ENCODE measurements around the gene RPS6KA2. TPM values are rescaled to one million over a fixed set of nuclear protein-coding genes. Genes with fewer than 3 reads are reported as not detected.

Gene RPS6KA2
- total RNA-seq, 1 experiment from 2014 or later = 4.2 TPM

- DNase-seq = no peak
- H3K4me3 ChIP-seq = no peak overlapping the region
- no peaks in the 10 kb centered on the region for H3K27me3 ChIP-seq
- no peak overlapping the region for H3K27ac ChIP-seq
- no peaks in the 10 kb centered on the region for H3K9me3 ChIP-seq (replicated peaks)
- no peaks in the 10 kb centered on the region for H3K36me3 ChIP-seq
- H3K4me1 ChIP-seq = no peaks in the 10 kb centered on the region
Measured at GRCh38 chr6:166618251-166618650, 8.8 kb downstream of the RPS6KA2 start.

- H3K9me3 ChIP-seq (replicated peaks) = no peaks in the 10 kb centered on the region
- H3K36me3 ChIP-seq = no peaks in the 10 kb centered on the region
- H3K4me1 ChIP-seq = no peaks in the 10 kb centered on the region
- no peaks in the 10 kb centered on the region for H3K27me3 ChIP-seq
- no peak for DNase-seq
- no peak overlapping the region for H3K27ac ChIP-seq
- no peak overlapping the region for H3K4me3 ChIP-seq
Measured at GRCh38 chr6:166617359-166617758, 9.7 kb downstream of the RPS6KA2 start.

GRCh38 chr6:166616261-166617238, 10.5 kb downstream of the RPS6KA2 start:
- Histone ChIP-seq H3K36me3 (no peaks in the 10 kb centered on the region), H3K4me1 (no peaks in the 10 kb centered on the region), H3K27ac (no peak overlapping the region), H3K9me3 (replicated peaks) (no peaks in the 10 kb centered on the region), H3K4me3 (no peak overlapping the region), H3K27me3 (no peaks in the 10 kb centered on the region)
- DNase-seq = no peak

- H3K9me3 ChIP-seq (replicated peaks) = no peaks in the 10 kb centered on the region
- DNase-seq = no peak
- no peaks in the 10 kb centered on the region for H3K36me3 ChIP-seq
- H3K4me3 ChIP-seq = no peak overlapping the region
- H3K27ac ChIP-seq = no peak overlapping the region
- H3K4me1 ChIP-seq = no peaks in the 10 kb centered on the region
- no peaks in the 10 kb centered on the region for H3K27me3 ChIP-seq
Measured at GRCh38 chr6:166615059-166615770, 11.8 kb downstream of the RPS6KA2 start.

GRCh38 chr6:166614589-166614988, 12.5 kb downstream of the RPS6KA2 start:
- Histone ChIP-seq H3K36me3 (no peaks in the 10 kb centered on the region), H3K4me3 (no peak overlapping the region), H3K4me1 (no peaks in the 10 kb centered on the region), H3K9me3 (replicated peaks) (no peaks in the 10 kb centered on the region), H3K27me3 (no peaks in the 10 kb centered on the region), H3K27ac (no peak overlapping the region)
- DNase-seq = no peak

DNA sequence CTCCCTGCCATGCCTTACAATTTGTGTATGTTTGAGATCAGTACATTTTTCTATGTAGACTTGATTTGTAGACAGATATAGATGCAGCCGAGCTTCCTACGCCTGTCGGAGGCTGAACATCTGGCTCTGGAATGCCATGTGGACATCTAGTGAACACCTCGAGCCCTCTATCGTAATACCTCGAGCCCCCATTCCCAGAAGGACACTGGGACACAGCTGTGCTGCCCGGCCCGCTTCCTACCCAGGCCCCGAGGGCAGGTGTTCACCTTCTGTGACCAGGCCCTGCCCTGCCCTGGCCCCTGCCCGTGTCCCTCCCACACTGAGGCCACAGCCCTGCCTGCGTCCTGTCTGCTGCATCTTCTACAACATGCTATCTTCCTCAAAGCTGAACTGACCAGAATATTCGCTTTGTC, 12.9 kb downstream of the RPS6KA2 start:
- Histone ChIP-seq H3K4me1 (no peaks in the 10 kb centered on the region), H3K36me3 (no peaks in the 10 kb centered on the region), H3K9me3 (replicated peaks) (no peaks in the 10 kb centered on the region), H3K27ac (no peak overlapping the region), H3K27me3 (no peaks in the 10 kb centered on the region), H3K4me3 (no peak overlapping the region)
- no peak for DNase-seq

DNA sequence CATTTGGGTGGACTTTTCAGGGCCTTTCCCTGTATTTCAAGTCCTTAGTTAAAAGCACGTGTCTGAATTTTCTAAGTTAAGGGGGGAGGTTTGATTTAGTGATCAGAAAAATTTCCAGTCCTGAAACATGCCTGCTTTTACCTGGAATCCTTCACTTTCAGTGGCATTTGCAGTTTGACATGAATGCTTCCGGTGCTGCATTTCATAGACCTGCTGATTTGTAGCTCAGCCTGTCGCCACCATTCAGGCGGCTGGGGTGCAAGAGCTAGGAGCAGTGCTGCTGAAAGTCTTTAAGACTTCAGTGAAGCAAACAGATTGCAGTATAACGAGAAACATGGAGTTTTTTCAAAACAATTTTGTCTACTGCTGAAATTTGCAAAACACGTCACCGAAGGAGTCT, 14.0 kb downstream of the RPS6KA2 start:
- no peak for DNase-seq
- Histone ChIP-seq H3K27ac (no peak overlapping the region), H3K4me1 (no peaks in the 10 kb centered on the region), H3K27me3 (no peaks in the 10 kb centered on the region), H3K36me3 (no peaks in the 10 kb centered on the region), H3K9me3 (replicated peaks) (no peaks in the 10 kb centered on the region), H3K4me3 (no peak overlapping the region)

- Histone ChIP-seq H3K9me3 (replicated peaks) (no peaks in the 10 kb centered on the region), H3K27ac (no peak overlapping the region), H3K27me3 (no peaks in the 10 kb centered on the region), H3K4me3 (no peak overlapping the region), H3K4me1 (no peaks in the 10 kb centered on the region), H3K36me3 (no peaks in the 10 kb centered on the region)
- no peak for DNase-seq
Measured at GRCh38 chr6:166612471-166612881, 14.6 kb downstream of the RPS6KA2 start.

DNA sequence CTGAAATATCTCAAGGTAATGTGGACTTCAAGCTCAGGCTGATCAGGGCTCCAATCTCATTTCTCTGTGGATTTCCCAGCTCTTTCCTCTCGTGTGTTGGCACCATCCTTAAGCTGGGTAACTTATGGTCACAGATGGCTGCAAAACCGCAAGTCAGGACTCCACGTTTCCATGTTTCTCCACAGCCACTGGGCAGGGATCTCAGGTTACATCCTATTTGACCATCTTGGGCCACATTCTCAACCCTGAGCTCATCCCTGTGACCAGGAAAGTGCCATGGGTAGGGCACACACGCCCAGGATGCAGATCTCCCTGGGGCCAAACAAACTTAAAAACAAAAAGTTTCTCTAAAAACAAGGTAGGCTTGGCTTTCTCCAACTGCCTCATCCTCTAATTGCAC, 15.4 kb downstream of the RPS6KA2 start:
- DNase-seq = peak; percentile 24 to 51

DNA sequence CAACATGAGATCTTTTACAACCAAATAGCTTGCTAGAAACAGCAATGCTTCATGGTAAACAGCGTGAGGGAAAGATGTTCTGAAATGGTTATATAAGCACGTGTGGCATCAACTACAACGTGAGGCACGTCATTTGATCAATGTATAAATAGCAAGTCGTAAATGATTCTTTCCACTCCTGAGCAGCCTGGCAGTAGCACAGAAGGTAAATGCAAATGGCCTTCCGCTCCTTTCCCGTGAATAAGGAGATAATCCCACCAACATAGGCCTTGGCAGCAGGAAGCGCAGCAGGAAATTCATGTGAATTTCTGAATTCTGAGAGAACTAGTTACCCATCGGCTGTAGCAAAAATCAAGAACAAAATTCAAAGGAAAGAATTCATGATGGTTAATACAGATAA, 17.0 kb downstream of the RPS6KA2 start:
- Histone ChIP-seq H3K4me1 (no peaks in the 10 kb centered on the region), H3K36me3 (no peaks in the 10 kb centered on the region), H3K9me3 (replicated peaks) (no peaks in the 10 kb centered on the region), H3K27ac (no peak overlapping the region), H3K27me3 (no peaks in the 10 kb centered on the region), H3K4me3 (no peak overlapping the region)
- no peak for DNase-seq

More for the DNA sequence above, 15.4 kb downstream of the RPS6KA2 start:
- Histone ChIP-seq H3K9me3 (replicated peaks) (no peaks in the 10 kb centered on the region), H3K36me3 (no peaks in the 10 kb centered on the region), H3K4me1 (no peaks in the 10 kb centered on the region), H3K4me3 (no peak overlapping the region), H3K27ac (no peak overlapping the region), H3K27me3 (no peaks in the 10 kb centered on the region)

DNA sequence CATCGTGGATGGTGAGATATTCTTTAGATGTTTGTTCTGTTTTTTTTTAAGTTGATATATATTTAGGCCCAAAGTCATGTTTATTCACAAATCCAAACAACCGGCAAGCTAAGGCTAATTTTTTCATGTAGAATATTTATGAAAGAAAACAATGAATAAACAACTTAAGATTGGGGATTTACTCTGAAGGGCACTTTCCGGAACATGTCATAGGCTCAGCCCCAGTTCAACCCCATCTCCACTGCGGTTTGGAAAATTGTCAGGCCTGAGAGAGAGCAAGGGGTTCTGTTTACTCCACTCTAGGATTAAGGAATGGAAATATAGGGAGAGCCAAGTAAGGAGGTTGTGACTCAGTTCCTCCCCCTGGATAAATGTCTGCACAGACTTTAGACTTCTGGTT, 18.3 kb downstream of the RPS6KA2 start:
- Histone ChIP-seq H3K4me3 (no peak overlapping the region), H3K9me3 (replicated peaks) (no peaks in the 10 kb centered on the region), H3K36me3 (no peaks in the 10 kb centered on the region), H3K27me3 (no peaks in the 10 kb centered on the region), H3K27ac (no peak overlapping the region), H3K4me1 (no peaks in the 10 kb centered on the region)
- no peak for DNase-seq

DNA sequence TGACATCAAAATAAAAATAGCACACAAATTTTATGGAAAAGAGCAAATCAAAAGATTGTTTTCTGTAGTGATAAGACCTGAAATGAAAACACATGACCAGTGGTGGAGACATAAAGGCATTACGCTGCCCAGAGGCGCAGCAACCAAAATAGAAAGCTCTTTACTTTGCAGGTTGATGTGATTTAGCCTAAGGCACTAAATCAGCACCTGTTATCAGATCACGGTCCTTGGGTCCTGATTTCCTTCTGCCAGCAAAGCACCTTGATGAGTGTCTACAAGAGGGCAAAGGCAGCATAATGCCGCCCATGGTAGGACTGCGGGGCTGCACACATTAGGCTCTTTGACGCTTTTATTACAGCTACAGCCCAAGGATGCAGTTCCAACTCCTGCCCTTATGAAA, 21.3 kb downstream of the RPS6KA2 start:
- H3K4me3 ChIP-seq = no peak overlapping the region
- no peaks in the 10 kb centered on the region for H3K36me3 ChIP-seq
- no peaks in the 10 kb centered on the region for H3K9me3 ChIP-seq (replicated peaks)
- H3K27ac ChIP-seq = no peak overlapping the region
- no peak for DNase-seq
- H3K4me1 ChIP-seq = no peaks in the 10 kb centered on the region
- no peaks in the 10 kb centered on the region for H3K27me3 ChIP-seq

DNA sequence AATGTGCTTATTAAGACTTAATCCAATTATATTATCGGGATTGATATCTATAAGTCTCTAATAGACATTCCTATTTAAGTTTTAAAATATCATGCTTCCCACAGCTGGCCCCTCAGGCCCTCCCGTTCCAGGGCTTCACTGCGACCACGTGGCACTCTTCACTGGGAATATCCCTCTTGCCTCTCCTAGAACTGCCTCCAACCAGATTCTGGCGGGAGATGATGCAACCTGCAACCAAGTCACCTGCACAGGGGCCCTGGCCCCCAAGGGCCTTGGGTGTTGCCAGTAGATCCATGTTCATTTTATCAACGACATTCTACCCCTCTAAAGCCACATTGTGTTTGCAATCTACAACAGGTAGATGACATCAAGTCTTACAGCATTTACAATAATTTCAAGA, 22.1 kb downstream of the RPS6KA2 start:
- no peak overlapping the region for H3K4me3 ChIP-seq
- no peaks in the 10 kb centered on the region for H3K9me3 ChIP-seq (replicated peaks)
- no peaks in the 10 kb centered on the region for H3K27me3 ChIP-seq
- no peak for DNase-seq
- no peaks in the 10 kb centered on the region for H3K4me1 ChIP-seq
- H3K36me3 ChIP-seq = no peaks in the 10 kb centered on the region
- no peak overlapping the region for H3K27ac ChIP-seq

DNA sequence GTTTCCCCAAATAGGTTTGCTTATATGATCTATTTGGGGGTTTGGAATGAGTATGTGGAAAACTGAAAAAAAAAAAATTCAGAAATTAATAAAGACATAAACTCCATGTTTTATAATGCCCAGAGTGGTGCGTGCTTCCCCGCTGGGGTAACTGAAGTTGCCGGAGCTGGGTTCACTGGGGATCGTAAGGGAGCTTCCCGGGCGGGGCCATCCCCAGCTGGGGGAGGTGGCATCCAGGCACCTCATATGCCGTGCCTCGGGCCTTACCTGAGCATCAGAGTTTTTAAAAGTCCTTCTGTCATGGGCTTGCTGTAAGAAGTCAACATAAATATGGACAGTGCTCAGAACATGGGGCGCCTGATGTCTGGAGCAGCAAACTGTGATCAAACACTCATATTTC, 22.7 kb downstream of the RPS6KA2 start:
- Histone ChIP-seq H3K4me1 (no peaks in the 10 kb centered on the region), H3K9me3 (replicated peaks) (no peaks in the 10 kb centered on the region), H3K27ac (no peak overlapping the region), H3K36me3 (no peaks in the 10 kb centered on the region), H3K4me3 (no peak overlapping the region), H3K27me3 (no peaks in the 10 kb centered on the region)
- no peak for DNase-seq

GRCh38 chr6:166603043-166603690, 23.9 kb downstream of the RPS6KA2 start:
- no peak for DNase-seq
- Histone ChIP-seq H3K4me1 (no peaks in the 10 kb centered on the region), H3K27me3 (no peaks in the 10 kb centered on the region), H3K9me3 (replicated peaks) (no peaks in the 10 kb centered on the region), H3K36me3 (no peaks in the 10 kb centered on the region), H3K27ac (no peak overlapping the region), H3K4me3 (no peak overlapping the region)
